Astrocyte (in vitro differentiated cells and primary cell): ENCODE results near the gene PIK3CD. TPM values are rescaled to one million over a fixed set of nuclear protein-coding genes. Genes with fewer than 3 reads are reported as not detected.

Experiments
- DNase-seq: peaks from one replicate; pipeline ENCODE4 v3.0.0-alpha.2; 2010; ENCODE audit warnings: low read depth
- FAIRE-seq: peaks from 2 replicates; lab custom pipeline; 2011; peaks lifted over from hg19 to GRCh38; lab: Jason Lieb, UNC
- H2AFZ ChIP-seq: 2 replicates; pipeline ENCODE4 v1.6.0; 2012; ENCODE audit warnings: low read depth, low read length, inconsistent platforms
- H3K27ac ChIP-seq: 2 replicates; pipeline ENCODE4 v1.5.1; 2011; ENCODE audit warnings: low read depth, low read length, inconsistent platforms
- H3K27me3 ChIP-seq: 2 replicates; pipeline ENCODE4 v1.6.0; 2011; ENCODE audit warnings: low read length, inconsistent platforms; ENCODE audit not compliant: insufficient read depth
- H3K36me3 ChIP-seq: 2 replicates; pipeline ENCODE4 v1.5.1; 2011; ENCODE audit warnings: low read length, inconsistent platforms; ENCODE audit not compliant: insufficient read depth
- H3K4me1 ChIP-seq: 2 replicates; pipeline ENCODE4 v1.5.1; 2011; ENCODE audit warnings: low read length, inconsistent platforms; ENCODE audit not compliant: insufficient read depth
- H3K4me2 ChIP-seq: 2 replicates; pipeline ENCODE4 v1.6.0; 2012; ENCODE audit warnings: low read length, inconsistent platforms
- H3K4me3 ChIP-seq: 2 replicates; pipeline ENCODE4 v1.5.1; 2011; ENCODE audit warnings: low read depth, mild to moderate bottlenecking, low read length, inconsistent platforms; ENCODE audit not compliant: insufficient read depth
- H3K79me2 ChIP-seq: 2 replicates; pipeline ENCODE4 v1.6.0; 2012; ENCODE audit warnings: mild to moderate bottlenecking, low read length, inconsistent platforms; ENCODE audit not compliant: insufficient read depth
- H3K9ac ChIP-seq: 2 replicates; pipeline ENCODE4 v1.6.0; 2012; ENCODE audit warnings: mild to moderate bottlenecking, low read length, inconsistent platforms
- H3K9me3 ChIP-seq: 2 replicates; pipeline ENCODE4 v1.5.1; 2012; ENCODE audit warnings: low read depth, mild to moderate bottlenecking, low read length, inconsistent platforms; ENCODE audit not compliant: insufficient read depth
- H4K20me1 ChIP-seq: 2 replicates; pipeline ENCODE4 v1.6.0; 2012; ENCODE audit warnings: low read length, inconsistent platforms; ENCODE audit not compliant: insufficient read depth
- H3K27ac Mint-ChIP-seq: one replicate; pipeline ENCODE4 v1.8.0; 2021; ENCODE audit warnings: mild to moderate bottlenecking, mixed read lengths; ENCODE audit not compliant: unreplicated experiment
- H3K27me3 Mint-ChIP-seq: one replicate; pipeline ENCODE4 v1.8.0; 2021; ENCODE audit warnings: low read depth, mixed read lengths; ENCODE audit not compliant: unreplicated experiment
- H3K36me3 Mint-ChIP-seq: one replicate; pipeline ENCODE4 v1.8.0; 2021; ENCODE audit warnings: low read depth, mixed read lengths; ENCODE audit not compliant: unreplicated experiment
- H3K4me1 Mint-ChIP-seq: one replicate; pipeline ENCODE4 v1.8.0; 2021; ENCODE audit warnings: low read depth, mixed read lengths; ENCODE audit not compliant: unreplicated experiment
- H3K4me3 Mint-ChIP-seq: one replicate; pipeline ENCODE4 v1.8.0; 2021; ENCODE audit warnings: mild to moderate bottlenecking, moderate library complexity, mixed read lengths; ENCODE audit not compliant: unreplicated experiment
- H3K9me3 Mint-ChIP-seq: one replicate; pipeline ENCODE4 v1.8.0; 2021; ENCODE audit warnings: mild to moderate bottlenecking, mixed read lengths; ENCODE audit not compliant: unreplicated experiment
- EZH2 ChIP-seq: IDR thresholded peaks from 2 replicates; pipeline ENCODE4 v1.6.1; 2012; ENCODE audit warnings: mild to moderate bottlenecking, low read length, inconsistent platforms; ENCODE audit not compliant: insufficient read depth
- total RNA-seq: library from RNA; stranded (reverse); gene quantifications from 2 replicates; pipeline ENCODE4 v1.2.1, GENCODE V29; 2021
- TF ChIP-seq, protein P1 (sequence below): IDR thresholded peaks from 2 replicates; pipeline ENCODE4 v1.5.1; 2011; ENCODE audit warnings: low read depth, mild to moderate bottlenecking, inconsistent platforms, low read length, moderate library complexity; ENCODE audit not compliant: insufficient read depth

Gene PIK3CD
- total RNA-seq, 1 donor from 2014 or later, result 29.5 TPM

DNA sequence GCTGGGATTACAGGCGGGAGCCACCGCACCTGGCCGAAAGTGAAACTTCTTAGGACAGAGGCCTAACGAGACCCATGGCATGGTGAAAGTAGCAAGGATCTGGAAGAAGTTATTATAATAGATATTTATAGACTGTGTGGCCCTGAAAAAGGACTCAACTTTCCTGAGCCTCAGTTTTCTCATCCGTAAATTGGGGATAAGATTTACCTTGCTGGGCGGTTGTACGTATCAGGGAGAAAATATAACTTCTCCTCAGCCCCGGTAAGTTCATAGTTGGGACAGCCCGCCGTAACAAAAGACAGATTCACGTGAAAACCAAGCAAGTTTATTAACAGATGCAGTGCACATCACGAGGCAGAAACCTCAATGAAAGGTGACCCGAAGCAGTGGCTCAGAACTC, 5.5 kb upstream of the PIK3CD start:
- no peaks in the 10 kb centered on the region for H3K36me3 Mint-ChIP-seq
- no peak for FAIRE-seq

DNA sequence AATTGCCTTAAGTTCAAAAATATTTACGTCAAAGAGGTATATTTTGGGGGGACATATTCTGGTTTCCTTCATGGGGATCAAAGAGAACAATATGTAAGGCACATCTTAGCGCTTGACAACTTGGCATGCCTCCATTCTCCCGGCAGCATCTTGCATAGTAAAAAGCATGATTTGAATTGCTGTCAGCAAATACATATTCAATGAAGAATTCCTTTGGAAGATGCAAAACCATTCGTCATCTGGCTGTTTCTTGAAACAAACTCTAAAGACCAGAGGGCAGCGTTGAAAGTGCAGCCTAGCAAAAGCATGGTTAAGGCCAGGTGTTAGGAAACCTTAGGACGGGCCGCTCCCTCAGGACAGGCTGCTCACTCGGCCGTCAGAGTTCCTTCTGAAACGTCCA, 3.4 kb upstream of the PIK3CD start:
- no peaks in the 10 kb centered on the region for H3K4me1 Mint-ChIP-seq
- no peak overlapping the region for H3K4me3 Mint-ChIP-seq
- TF ChIP-seq, protein P1, sequence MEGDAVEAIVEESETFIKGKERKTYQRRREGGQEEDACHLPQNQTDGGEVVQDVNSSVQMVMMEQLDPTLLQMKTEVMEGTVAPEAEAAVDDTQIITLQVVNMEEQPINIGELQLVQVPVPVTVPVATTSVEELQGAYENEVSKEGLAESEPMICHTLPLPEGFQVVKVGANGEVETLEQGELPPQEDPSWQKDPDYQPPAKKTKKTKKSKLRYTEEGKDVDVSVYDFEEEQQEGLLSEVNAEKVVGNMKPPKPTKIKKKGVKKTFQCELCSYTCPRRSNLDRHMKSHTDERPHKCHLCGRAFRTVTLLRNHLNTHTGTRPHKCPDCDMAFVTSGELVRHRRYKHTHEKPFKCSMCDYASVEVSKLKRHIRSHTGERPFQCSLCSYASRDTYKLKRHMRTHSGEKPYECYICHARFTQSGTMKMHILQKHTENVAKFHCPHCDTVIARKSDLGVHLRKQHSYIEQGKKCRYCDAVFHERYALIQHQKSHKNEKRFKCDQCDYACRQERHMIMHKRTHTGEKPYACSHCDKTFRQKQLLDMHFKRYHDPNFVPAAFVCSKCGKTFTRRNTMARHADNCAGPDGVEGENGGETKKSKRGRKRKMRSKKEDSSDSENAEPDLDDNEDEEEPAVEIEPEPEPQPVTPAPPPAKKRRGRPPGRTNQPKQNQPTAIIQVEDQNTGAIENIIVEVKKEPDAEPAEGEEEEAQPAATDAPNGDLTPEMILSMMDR, result no peak
- no peak for TF ChIP-seq EZH2
- no peaks in the 10 kb centered on the region for H3K79me2 ChIP-seq
- H3K27ac ChIP-seq, result no peak overlapping the region
- peaks cover 15% of the 10 kb centered on the region for H3K27me3 ChIP-seq
- H3K9me3 Mint-ChIP-seq, result no peaks in the 10 kb centered on the region
- DNase-seq, result no peak
- H4K20me1 ChIP-seq, result peaks cover 3% of the 10 kb centered on the region
- FAIRE-seq, result no peak
- H3K9ac ChIP-seq, result no peak overlapping the region
- no peak overlapping the region for H3K4me3 ChIP-seq
- H3K9me3 ChIP-seq, result no peaks in the 10 kb centered on the region
- peaks cover 2% of the 10 kb centered on the region for H3K4me1 ChIP-seq
- H3K27me3 Mint-ChIP-seq, result peaks cover 32% of the 10 kb centered on the region
- H3K36me3 ChIP-seq, result no peaks in the 10 kb centered on the region
- H2AFZ ChIP-seq, result no peak overlapping the region
- no peak overlapping the region for H3K27ac Mint-ChIP-seq
- H3K4me2 ChIP-seq, result no peak overlapping the region
- no peaks in the 10 kb centered on the region for H3K36me3 Mint-ChIP-seq

More for the DNA sequence above, 5.5 kb upstream of the PIK3CD start:
- no peak overlapping the region for H2AFZ ChIP-seq
- no peaks in the 10 kb centered on the region for H4K20me1 ChIP-seq
- Mint-ChIP-seq H3K27ac (no peak overlapping the region), H3K27me3 (peaks cover 26% of the 10 kb centered on the region), H3K4me1 (no peaks in the 10 kb centered on the region), H3K4me3 (no peak overlapping the region), H3K9me3 (no peaks in the 10 kb centered on the region)
- H3K27me3 ChIP-seq, result peaks cover 6% of the 10 kb centered on the region
- H3K9me3 ChIP-seq, result no peaks in the 10 kb centered on the region
- H3K79me2 ChIP-seq, result no peaks in the 10 kb centered on the region
- H3K9ac ChIP-seq, result no peak overlapping the region
- TF ChIP-seq, protein P1, result no peak
- no peak for TF ChIP-seq EZH2
- H3K4me2 ChIP-seq, result no peak overlapping the region
- DNase-seq, result no peak
- no peak overlapping the region for H3K4me3 ChIP-seq
- H3K27ac ChIP-seq, result no peak overlapping the region
- no peaks in the 10 kb centered on the region for H3K36me3 ChIP-seq
- H3K4me1 ChIP-seq, result no peaks in the 10 kb centered on the region

DNA sequence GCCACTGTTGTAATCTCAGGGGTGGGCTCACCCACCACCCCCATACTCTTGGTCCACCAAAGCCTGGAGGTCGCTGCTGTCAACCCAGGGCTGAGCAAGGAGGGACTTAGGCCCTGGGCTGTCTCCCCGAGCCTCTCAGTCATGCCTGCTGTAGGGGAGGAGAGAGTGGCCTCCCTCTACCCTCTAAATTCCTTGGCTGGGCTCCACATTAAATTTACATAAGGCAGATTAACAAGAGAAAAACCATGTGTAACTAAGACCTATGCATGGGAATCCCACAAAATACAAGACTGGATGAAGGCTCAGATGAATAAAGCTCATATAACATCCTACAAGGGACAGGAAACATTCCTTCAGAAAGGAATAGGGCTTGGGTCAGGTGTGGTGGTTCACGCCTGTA, 1.8 kb upstream of the PIK3CD start:
- H3K27ac Mint-ChIP-seq, result no peak overlapping the region
- H3K4me1 Mint-ChIP-seq, result no peaks in the 10 kb centered on the region
- FAIRE-seq (no peak), DNase-seq (no peak)
- H3K36me3 Mint-ChIP-seq, result no peaks in the 10 kb centered on the region
- H3K9me3 ChIP-seq, result no peaks in the 10 kb centered on the region
- H3K27me3 ChIP-seq, result peaks cover 18% of the 10 kb centered on the region
- H3K4me2 ChIP-seq, result no peak overlapping the region
- H3K27ac ChIP-seq, result no peak overlapping the region
- H3K79me2 ChIP-seq, result no peaks in the 10 kb centered on the region
- H4K20me1 ChIP-seq, result peaks cover 3% of the 10 kb centered on the region
- no peak overlapping the region for H2AFZ ChIP-seq
- no peak for TF ChIP-seq EZH2
- TF ChIP-seq, protein P1, result no peak
- peak overlapping the region; percentile 20 for H3K4me3 Mint-ChIP-seq
- H3K9me3 Mint-ChIP-seq, result no peaks in the 10 kb centered on the region
- no peak overlapping the region for H3K9ac ChIP-seq
- peaks cover 2% of the 10 kb centered on the region for H3K4me1 ChIP-seq
- H3K27me3 Mint-ChIP-seq, result peaks cover 45% of the 10 kb centered on the region
- no peaks in the 10 kb centered on the region for H3K36me3 ChIP-seq
- H3K4me3 ChIP-seq, result no peak overlapping the region
